Gastrocnemius medialis (tissue), 4 donors: ENCODE results near the gene GLB1L2. TPM values are rescaled to one million over a fixed set of nuclear protein-coding genes. Genes with fewer than 3 reads are reported as not detected.

Source experiments
- ATAC-seq, 2 donors: fragments of 150-250 bp; one replicate each; pipeline ENCODE4 v1.9.1; 2016
- DNase-seq, 2 donors: peaks; one replicate each; pipeline ENCODE4 v3.0.0-alpha.2; 2019
- H3K27ac ChIP-seq, 4 donors: fragments of 200-600 bp; sonication (generic); 1 replicate in 1 of 4; 2 replicates in 3 of 4; pipeline ENCODE4 v1.5.1; 2016 to 2018; ENCODE audit warnings: mild to moderate bottlenecking in 2 of 4, moderate library complexity in 1 of 4
- H3K27me3 ChIP-seq, 3 donors: fragments of 200-600 bp; sonication (generic) in 2 of 3; 1 replicate in 1 of 3; 2 replicates in 2 of 3; pipeline versions ENCODE4 v1.5.1 to v1.6.0; 2016 to 2019; ENCODE audit warnings: mild to moderate bottlenecking in 1 of 3, moderate library complexity in 1 of 3
- H3K36me3 ChIP-seq, 2 donors: fragments of 200-600 bp; sonication (generic) in 1 of 2; one replicate each; pipeline ENCODE4 v1.5.1; 2017 to 2018
- H3K4me1 ChIP-seq, 2 donors: fragments of 200-600 bp; sonication (generic) in 1 of 2; one replicate each; pipeline ENCODE4 v1.5.1; 2016 to 2017; ENCODE audit warnings: mild to moderate bottlenecking in 2 of 2
- H3K4me3 ChIP-seq, 4 donors: fragments of 200-600 bp; sonication (generic) in 3 of 4; 1 replicate in 1 of 4; 2 replicates in 3 of 4; pipeline ENCODE4 v1.5.1; 2016 to 2019; ENCODE audit warnings: mild to moderate bottlenecking in 2 of 4
- H3K9me3 ChIP-seq, 3 donors: fragments of 200-600 bp; sonication (generic) in 2 of 3; 1 replicate in 1 of 3; 2 replicates in 2 of 3; pipeline ENCODE4 v1.5.1; 2016 to 2019
- CTCF ChIP-seq, 5 experiments: fragments of 450-650 bp in 3 of 5; fragments of 200-600 bp in 2 of 5; sonication (generic) in 2 of 5; IDR thresholded peaks in 4 of 5; conservative IDR thresholded peaks in 1 of 5; 1 replicate in 4 of 5; 2 replicates in 1 of 5; pipeline ENCODE4 v1.5.1; 2016 to 2019; ENCODE audit warnings: antibody characterized with exemption in 5 of 5, mild to moderate bottlenecking in 3 of 5, moderate library complexity in 3 of 5
- POLR2A ChIP-seq, 2 donors: fragments of 450-650 bp; IDR thresholded peaks; one replicate each; pipeline ENCODE4 v1.6.1; 2017; ENCODE audit warnings: antibody characterized with exemption in 2 of 2, mild to moderate bottlenecking in 2 of 2, moderate library complexity in 2 of 2
- in situ Hi-C, 4 donors: fragments of 200-750 bp; cut with MboI; loops; one replicate each; pipeline versions ENCODE4 v1.15.0 to v1.8.0; 2017; ENCODE audit warnings: low sequenced_read_pairs in 4 of 4
- intact Hi-C: fragments of 100-400 bp; cut with DNase I; formaldehyde crosslinking; loops from one replicate; pipeline ENCODE4 v1.15.1; 2023; ENCODE audit warnings: low total_unique reads
- total RNA-seq, 4 donors: library from RNA; depleted of rRNA; stranded (reverse); fragments of >200 nt; gene quantifications; one replicate each; pipeline versions ENCODE4 v1.1.0 to v1.2.3, GENCODE V29; 2016

GLB1L2 gene
- total RNA-seq, 4 donors from 2014 or later = 0.33 to 2.9 (median 0.76) TPM; not detected in 1

GRCh38 chr11:134401825-134402809 lies 70.3 kb downstream of the GLB1L2 start:
- intact Hi-C loops (no loop called here), in situ Hi-C loops (no loop called here)
- Histone ChIP-seq H3K4me3 (no peak overlapping the region), H3K36me3 (no peaks in the 10 kb centered on the region), H3K27me3 (peaks cover 5 to 12% (median 5%) of the 10 kb centered on the region in 3 donors), H3K27ac (no peak overlapping the region), H3K4me1 (no peaks in the 10 kb centered on the region), H3K9me3 (no peaks in the 10 kb centered on the region)
- no peak for TF ChIP-seq CTCF (IDR thresholded peaks at IDR 0.05 in 4 of 5, conservative IDR thresholded peaks at IDR 0.05 in 1 of 5)
- ATAC-seq (no peak), DNase-seq (no peak)

DNA sequence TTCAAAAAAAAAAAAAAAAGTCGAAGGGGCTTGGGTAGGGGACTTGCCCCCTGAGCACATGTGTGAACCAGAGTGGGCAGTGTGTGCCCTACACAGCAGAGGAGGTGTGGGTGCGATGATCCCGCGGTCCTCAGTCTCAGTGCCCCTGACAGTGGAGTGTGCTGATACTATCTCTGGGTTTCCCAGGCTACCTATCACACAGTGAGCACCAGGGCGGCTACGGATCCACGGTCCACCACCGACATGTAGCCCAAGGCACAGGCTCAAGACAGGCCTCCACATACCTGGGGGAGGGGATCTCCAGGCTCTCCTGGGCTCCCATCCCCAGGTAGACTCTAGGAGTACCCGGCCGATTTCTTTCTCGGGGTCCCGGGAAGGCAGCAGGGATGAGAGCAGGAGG lies 71.1 kb downstream of the GLB1L2 start:
- TF ChIP-seq POLR2A (IDR thresholded peaks at IDR 0.05) (no peak), CTCF (IDR thresholded peaks at IDR 0.05 in 4 of 5, conservative IDR thresholded peaks at IDR 0.05 in 1 of 5) (no peak)
- Histone ChIP-seq H3K4me3 (no peak overlapping the region), H3K27ac (no peak overlapping the region), H3K36me3 (no peaks in the 10 kb centered on the region), H3K9me3 (no peaks in the 10 kb centered on the region), H3K27me3 (peaks cover 10 to 16% (median 12%) of the 10 kb centered on the region in 3 donors), H3K4me1 (no peaks in the 10 kb centered on the region)
- DNase-seq (no peak), ATAC-seq (no peak)
- in situ Hi-C loops = no loop called here
- intact Hi-C loops = no loop called here

DNA sequence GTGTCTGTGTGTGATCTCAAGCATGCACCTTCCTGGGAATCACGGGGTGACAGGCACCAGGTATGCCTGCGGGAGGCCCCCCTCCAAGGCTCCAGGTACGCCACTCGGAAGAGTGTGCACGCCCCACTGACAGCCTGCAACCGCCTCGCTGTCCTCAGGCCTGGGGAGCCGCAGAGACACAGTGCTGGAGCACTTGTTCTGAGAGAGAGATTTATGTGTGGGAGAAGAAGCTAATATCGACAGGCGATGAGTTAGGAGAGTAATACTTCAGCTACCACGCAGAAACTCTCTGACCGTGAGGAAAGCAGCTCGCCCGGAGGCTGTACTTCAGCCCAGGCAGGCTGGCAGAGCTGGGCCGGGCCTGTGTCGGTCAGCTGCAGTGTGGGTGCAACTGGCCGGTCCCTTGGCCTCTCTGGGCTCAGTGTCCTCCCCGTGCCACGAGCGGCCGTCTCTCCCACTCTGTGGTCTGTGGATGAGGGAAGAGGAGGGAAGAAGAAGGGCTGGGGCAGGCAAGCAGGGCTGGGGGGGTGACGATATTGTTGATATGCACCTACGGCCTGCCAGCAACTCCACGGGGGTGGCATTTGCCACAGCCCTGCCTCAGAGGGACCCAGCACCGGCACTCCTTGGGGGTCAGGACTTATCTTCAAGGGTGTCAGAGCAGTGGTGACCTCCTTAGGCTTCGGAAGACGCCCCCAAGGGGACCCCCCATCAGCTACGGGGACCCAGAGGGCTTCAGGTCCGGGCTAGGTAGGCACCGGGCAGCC lies 73.0 kb downstream of the GLB1L2 start:
- Histone ChIP-seq H3K36me3 (no peaks in the 10 kb centered on the region), H3K27ac (no peak overlapping the region), H3K9me3 (no peaks in the 10 kb centered on the region), H3K4me1 (no peaks in the 10 kb centered on the region), H3K27me3 (peaks cover 10 to 13% (median 11%) of the 10 kb centered on the region in 3 donors), H3K4me3 (no peak overlapping the region)
- DNase-seq (no peak), ATAC-seq (no peak)
- intact Hi-C loops (no loop called here), in situ Hi-C loops (no loop called here)
- TF ChIP-seq POLR2A (IDR thresholded peaks at IDR 0.05) (no peak), CTCF (IDR thresholded peaks at IDR 0.05 in 4 of 5, conservative IDR thresholded peaks at IDR 0.05 in 1 of 5) (no peak)

DNA sequence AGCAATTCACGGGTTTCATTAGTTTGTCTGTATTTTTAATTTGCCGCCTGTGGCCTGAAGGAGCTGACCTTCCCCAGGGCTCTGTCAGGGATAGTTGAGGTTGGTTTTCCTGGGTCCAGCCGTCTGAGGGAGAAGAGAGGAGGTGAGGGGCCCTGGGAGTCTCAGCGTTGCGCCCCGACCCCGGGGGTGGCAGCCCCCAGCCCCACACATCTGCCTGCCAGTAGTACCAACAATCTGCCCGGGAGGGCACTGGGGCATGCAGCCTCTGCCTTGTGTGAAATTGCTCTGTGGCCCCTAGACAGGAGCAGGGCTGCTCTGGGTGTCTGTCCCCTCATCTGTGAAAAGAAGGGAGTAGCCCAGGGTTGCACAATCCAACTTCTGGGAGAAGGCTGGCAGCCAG lies 73.6 kb downstream of the GLB1L2 start:
- Histone ChIP-seq H3K9me3 (no peaks in the 10 kb centered on the region), H3K36me3 (no peaks in the 10 kb centered on the region), H3K27ac (no peak overlapping the region), H3K4me1 (no peaks in the 10 kb centered on the region), H3K27me3 (peaks cover 17% of the 10 kb centered on the region in 3 donors), H3K4me3 (no peak overlapping the region)
- TF ChIP-seq CTCF (IDR thresholded peaks at IDR 0.05 in 4 of 5, conservative IDR thresholded peaks at IDR 0.05 in 1 of 5) (no peak), POLR2A (IDR thresholded peaks at IDR 0.05) (no peak)
- ATAC-seq (no peak), DNase-seq (no peak)
- in situ Hi-C loops (no loop called here), intact Hi-C loops (no loop called here)
